ENCODE results near the gene AQP4.

The AQP4 gene

DNA sequence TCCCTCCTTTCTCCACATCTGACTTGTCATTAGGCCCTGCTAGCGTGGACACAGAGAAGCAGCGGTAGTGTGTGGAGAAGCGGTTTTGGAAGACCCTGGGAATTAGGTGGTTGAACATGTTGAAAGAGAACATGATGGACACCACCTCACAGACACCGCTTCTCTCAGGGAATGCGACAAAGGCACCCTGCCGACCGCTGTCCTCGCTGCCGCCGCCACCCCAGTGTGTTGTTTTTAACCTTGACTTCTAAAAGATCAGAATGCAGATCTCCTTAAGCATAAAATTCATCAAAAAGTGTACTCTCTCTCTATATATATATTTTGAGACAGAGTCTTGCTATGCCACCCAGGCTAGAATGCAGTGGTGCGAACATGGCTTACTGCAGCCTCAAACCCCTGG lies 33.2 kb downstream of the AQP4 start:
- no peak for DNase-seq

DNA sequence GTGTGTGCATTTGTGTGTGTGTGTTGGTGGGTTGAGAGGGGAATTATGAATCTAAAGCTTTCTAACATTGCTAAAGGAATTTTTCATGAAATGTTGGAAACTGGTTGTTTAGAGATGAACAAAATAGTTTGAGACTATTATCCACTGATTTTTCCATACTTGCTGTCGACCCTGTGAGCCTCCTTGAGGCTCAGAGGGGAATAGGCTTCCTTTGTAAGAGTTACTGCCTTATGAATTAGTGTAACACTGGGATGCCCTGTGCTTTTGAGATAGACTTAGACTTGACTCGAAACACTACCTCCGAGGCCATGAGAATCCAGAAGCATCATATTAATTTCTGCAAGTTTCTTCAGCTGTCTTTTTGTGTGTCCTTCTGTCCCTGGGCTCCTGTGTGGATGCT lies 37.9 kb downstream of the AQP4 start:
- no peak for DNase-seq

GRCh38 chr18:26826656-26827235 lies 38.8 kb downstream of the AQP4 start:
- no peak for DNase-seq

- DNase-seq, result no peak
These were observed 44.3 kb downstream of the AQP4 start for GRCh38 chr18:26821181-26821580.

DNA sequence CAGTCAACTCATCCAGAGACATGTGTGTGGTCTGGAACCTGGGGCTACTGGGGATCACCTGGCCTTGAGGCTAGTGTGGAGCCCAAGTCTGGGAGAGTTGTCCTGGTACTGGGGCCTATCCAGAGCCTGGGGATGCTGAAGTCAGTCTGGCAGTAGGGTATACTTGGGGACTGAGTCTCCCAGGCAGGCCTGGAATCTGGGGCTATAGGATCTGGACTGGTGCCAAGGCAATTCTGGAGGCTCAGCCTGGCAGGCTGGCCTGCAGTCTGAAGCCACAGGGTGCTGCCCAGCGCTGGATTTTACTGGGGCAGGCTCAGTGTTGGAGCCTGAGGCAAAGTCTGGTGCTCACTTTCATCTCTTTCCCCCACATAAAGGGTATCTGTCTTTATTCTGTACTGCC lies 46.5 kb downstream of the AQP4 start:
- no peak for DNase-seq

DNA sequence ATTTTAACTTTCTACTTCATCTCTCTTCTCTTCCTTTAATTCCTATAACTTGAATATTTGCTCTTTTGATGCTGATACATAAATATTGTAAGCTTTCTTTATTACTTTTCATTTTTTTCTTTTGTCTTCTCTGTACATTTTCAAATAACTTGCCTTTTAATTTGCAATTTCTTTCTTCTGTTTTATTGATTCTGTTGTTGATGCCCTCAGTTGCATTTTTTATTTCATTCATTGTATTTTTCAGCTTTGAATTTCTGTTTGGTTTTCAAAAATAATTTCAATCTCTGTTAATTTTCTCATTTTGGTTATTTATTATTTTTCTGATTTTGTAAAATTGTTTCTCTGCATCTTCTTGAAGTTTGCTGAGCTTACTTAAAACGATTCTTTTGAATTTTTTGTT lies 47.0 kb downstream of the AQP4 start:
- no peak for DNase-seq

- DNase-seq, result no peak
These were observed 52.5 kb downstream of the AQP4 start for GRCh38 chr18:26813043-26813442.

DNA sequence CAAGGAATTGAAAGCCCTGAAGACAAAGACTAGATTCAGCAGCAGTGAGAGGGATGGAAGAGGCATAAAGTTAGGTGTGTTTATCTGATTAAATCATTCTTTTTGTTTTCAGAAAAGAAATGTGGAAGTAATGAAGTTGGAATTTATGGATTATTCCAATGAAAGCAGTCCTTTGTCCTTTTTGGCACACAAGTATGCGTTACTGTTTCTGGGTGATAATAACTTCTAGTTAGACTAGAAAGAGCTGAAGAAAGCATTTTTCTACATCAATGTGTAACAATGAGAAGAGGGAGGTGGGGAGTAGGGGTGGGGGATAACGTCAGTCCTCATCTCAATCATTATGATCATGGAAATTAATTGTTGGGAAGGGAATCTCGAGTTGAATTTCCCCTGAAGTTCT lies 53.0 kb downstream of the AQP4 start:
- no peak for DNase-seq

DNA sequence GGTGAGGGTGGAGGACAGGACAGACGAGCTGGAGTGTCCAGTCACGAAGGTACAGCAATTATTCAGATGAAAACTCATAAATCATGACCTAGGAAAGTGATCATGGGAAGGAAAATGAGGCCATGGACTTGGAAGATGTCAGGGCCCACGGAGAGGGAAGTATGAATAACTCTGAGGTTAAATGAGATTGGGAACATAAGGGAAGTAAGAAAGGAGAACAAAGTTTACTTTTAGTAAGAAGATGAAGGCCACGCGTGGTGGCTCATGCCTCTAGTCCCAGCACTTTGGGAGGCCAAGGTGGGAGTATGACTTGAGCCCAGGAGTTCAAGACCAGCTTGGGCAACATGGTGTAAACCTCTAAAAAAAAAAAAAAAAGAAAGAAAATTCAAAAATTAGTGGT lies 56.2 kb downstream of the AQP4 start:
- no peak for DNase-seq

DNA sequence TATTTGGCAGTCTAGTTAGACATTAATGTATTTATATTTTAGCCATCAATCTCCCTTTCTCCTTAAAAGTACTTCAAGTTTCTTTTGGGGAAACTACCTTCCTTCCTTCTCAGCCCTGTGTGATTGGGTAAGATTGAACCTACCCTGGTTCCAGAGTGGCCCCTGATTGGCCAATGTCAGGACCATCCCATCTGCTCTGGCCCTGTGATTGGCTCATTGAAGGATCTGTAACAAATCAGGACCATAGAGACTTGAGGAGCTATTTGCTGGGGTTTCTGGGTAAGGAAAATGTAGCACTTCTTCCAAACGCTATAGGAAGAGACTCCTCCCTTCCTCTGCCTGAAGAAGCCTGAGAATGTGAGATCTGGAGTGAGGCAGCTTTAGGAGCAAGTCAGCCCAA lies 59.3 kb downstream of the AQP4 start:
- no peak for DNase-seq

- no peak for DNase-seq
These were observed 61.0 kb downstream of the AQP4 start for GRCh38 chr18:26804519-26804918.

DNA sequence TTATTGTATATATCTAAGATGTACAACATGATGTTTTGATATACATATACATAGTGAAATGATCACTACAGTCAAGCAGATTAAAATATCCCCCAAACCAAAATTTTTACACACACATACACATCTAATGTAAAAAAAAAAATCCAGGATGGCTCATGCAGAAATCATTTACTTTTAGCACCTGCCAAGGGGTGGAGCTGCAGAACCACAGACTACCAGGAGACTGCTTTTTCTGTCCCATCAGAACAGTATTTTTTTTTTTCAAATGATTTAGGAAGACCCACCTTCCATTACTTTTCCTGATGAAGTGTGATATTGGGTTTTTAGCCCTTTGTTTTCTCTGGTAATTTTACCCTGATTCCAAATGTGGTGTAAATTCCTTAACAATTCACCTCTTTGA lies 61.9 kb downstream of the AQP4 start:
- DNase-seq, result no peak

DNA sequence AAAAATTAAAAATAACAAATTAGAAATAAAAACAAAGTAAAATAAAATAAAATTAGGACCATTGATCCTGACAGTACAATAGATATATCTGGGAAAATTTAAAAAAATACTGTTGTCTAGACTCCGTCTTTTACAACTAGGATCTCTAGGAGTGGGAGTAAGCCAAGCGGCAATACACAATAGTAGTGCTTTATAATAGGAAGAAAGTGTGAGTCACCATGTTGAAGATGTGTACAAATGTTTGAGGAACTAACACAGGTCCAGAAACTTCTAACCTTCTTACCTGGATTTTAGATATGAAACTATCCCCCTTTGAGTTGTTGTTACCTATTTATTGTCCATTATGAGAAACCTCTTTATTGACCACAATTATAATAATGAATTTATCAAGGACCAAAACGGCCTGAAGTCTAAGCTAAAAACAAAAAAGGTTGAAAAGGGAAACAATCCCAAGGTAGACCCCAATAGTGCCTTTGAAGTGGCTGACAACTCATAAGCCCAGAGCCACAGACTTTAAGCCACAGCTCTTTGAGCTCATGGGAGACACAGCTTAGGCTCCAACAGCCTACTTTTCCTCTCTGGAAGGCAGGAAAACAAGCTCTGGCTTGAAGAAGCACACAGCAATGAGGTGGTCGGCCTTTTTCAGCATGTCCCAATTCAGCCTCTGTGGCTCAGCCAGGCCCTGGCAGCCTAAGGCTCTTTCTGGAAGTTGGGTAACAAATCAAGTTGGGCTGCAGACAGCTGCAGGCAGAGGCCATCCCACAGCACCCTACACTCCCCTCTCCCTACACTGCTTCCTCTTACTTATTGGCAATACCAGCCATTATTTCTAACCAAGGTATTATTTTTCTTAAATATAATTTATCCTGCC lies 62.9 kb downstream of the AQP4 start:
- no peak for DNase-seq
